ENCODE measurements around the gene THEMIS.

DNA sequence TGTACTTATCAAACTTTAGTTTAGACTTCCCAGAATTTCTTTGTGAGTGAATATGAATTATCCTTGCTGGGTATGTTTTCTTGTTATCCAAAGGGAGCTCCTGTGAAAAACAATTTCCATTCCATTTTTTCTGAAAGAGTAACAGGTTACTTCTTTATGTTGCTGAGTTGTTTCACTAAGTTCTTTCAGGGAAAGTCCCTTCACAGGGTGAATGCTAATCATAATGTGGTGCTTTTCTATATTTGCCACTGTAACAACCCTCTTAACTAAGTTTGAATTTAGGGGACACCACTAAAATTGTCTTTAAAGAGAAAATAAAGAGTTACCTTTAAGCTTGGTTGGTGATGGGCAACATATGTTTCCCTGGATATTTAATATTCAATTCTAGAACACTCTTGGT is 79.4 kb downstream of the THEMIS start:
- TF ChIP-seq, protein P1, sequence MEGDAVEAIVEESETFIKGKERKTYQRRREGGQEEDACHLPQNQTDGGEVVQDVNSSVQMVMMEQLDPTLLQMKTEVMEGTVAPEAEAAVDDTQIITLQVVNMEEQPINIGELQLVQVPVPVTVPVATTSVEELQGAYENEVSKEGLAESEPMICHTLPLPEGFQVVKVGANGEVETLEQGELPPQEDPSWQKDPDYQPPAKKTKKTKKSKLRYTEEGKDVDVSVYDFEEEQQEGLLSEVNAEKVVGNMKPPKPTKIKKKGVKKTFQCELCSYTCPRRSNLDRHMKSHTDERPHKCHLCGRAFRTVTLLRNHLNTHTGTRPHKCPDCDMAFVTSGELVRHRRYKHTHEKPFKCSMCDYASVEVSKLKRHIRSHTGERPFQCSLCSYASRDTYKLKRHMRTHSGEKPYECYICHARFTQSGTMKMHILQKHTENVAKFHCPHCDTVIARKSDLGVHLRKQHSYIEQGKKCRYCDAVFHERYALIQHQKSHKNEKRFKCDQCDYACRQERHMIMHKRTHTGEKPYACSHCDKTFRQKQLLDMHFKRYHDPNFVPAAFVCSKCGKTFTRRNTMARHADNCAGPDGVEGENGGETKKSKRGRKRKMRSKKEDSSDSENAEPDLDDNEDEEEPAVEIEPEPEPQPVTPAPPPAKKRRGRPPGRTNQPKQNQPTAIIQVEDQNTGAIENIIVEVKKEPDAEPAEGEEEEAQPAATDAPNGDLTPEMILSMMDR (IDR thresholded peaks at IDR 0.05) = no peak
- TF ChIP-seq POLR2A (IDR thresholded peaks at IDR 0.05) = no peak
